ENCODE data around the gene RENBP.
A peak's percentile ranks its signal among the peaks of the same experiment; 100 is the strongest.

Gene RENBP

DNA sequence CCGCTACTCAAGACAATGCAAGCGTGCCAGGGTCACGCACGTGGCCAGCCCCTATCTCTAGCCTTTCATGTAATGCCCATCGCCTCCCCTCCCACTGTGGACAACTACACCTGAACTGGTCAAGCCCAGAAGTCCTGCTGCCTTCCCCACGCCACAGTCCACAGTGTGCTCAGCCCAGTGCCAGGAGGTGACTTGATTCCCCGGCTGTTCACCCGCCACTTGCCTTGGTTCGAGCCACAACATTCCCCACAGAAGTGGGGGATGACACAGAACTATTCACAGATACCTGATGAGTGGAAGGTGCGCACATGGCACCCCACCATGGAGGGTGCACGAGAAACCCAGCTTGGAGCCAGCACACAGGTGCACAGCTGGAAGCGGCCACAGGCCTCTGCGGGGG is 25.2 kb downstream of the RENBP start:
- no peak for DNase-seq (ENCODE audit: low read depth)

DNA sequence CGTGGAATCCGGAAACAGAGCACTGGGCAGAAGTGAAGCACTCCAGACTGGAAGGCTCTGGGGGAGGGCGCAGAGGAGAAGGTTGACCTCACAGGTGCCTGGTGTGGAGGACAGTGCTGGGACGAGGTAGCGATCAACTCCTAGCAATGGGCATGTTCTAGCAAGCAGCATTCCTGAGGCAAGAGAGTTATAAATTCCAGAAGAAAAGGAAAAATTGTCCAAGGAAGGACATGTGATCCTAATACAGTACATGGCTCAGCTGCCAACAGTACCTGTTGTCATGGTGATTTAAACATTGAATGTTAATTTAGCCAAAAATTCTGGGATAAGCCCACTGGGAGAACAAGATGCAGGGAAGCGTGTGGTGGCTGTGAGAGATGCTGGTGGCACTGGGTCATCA is 26.6 kb downstream of the RENBP start:
- no peak for DNase-seq (ENCODE audit: low read depth)

DNA sequence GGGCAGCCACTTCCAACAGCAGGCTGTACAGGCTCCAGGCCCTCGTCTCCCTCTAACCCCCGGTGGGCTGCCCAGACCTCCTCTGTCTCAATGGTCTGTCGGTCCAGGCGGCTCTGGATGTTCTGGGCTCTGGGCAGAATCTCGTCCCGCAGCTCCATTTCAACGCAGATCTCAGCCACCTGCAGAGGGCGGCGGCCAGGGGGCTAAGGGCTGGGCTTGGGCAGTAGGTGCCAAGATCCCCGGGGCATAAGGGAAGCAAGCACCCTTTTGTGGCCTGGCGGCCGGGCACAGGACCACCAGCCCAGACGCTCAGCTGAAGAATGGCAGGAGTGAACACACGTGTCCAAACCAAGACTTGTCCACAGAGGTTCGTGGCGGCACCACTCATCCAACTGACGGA is 30.7 kb downstream of the RENBP start:
- DNase-seq (ENCODE audit: low read depth) = no peak

DNA sequence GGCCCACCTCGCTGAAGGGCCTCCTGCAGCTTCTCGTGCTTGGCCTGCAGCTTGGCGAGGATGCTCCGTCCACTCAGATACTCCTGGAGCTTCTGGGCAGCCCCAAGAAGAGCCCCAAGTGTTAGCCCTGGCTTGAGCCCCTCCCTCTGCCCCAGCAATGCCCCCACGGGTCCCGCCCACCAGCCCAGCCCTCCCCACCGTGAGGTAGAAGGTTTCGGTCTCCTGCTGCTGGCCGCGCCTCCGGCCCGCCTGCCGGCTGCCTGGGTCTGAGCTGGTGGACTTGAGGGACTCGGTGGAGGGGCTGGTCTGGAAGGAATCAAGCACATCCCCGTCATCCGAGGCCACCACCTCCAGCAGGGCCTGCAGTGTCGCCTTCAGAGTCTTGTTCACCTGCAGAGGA is 31.2 kb downstream of the RENBP start:
- DNase-seq (ENCODE audit: low read depth) = no peak

DNA sequence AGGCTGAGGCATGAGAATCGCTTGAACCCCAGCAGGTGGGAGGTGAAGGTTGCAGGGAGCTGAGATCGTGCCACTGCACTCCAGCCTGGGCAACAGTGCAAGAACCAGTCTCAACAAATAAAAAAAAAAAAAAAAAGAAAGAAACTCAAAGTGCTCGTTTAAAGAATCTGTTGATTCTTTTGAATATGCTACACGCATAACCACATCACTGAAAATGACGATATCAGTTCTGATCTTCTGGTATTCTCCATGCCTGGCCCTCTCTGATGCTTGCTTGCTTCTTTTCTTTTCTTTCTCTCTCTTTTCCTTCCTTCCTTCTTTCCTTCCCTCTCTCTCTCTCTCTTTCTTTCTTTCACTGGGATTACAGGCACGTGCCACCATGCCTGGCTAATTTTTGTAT is 32.6 kb downstream of the RENBP start:
- DNase-seq (ENCODE audit: low read depth) = no peak

DNA sequence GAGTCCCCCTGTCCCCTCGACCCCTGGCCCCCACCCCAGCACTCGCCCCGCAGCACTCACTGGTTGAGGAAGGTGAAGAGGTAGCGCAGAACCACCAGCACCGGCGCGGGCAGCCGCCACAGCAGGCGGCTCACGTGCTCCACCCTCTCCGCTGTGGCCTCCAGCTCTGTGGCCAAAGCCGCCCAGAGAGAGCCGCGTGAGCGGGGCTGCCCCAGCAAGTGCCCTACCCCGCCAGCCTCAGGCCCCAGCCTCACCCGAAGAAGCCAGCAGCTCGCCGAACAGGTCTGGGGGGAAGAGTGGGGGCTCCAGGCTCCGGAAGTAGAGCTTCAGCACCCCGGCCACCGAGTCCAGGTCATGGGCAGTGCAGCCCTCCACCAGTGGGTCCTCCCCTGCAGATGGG is 34.0 kb downstream of the RENBP start:
- DNase-seq (ENCODE audit: low read depth) = no peak

DNA sequence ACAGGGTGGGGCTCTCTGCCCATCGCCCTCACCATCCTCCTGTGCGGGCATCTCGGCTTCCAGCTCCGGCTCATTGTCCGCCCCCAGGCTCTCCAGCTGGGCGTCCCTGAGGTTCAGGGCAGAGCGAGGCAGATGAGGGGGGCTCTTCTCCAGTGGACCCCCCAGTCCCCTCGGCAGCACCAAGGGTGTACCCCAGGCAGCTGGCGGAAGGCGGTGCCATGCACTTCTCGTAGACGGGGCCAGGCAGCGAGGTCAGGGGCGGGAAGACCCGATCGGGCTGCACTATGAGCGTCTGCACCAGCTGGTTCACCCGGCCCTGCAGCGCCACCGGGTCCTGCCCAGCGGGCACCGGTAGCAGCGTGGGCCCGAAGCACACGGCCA is 34.5 kb downstream of the RENBP start:
- DNase-seq (ENCODE audit: low read depth) = no peak

DNA sequence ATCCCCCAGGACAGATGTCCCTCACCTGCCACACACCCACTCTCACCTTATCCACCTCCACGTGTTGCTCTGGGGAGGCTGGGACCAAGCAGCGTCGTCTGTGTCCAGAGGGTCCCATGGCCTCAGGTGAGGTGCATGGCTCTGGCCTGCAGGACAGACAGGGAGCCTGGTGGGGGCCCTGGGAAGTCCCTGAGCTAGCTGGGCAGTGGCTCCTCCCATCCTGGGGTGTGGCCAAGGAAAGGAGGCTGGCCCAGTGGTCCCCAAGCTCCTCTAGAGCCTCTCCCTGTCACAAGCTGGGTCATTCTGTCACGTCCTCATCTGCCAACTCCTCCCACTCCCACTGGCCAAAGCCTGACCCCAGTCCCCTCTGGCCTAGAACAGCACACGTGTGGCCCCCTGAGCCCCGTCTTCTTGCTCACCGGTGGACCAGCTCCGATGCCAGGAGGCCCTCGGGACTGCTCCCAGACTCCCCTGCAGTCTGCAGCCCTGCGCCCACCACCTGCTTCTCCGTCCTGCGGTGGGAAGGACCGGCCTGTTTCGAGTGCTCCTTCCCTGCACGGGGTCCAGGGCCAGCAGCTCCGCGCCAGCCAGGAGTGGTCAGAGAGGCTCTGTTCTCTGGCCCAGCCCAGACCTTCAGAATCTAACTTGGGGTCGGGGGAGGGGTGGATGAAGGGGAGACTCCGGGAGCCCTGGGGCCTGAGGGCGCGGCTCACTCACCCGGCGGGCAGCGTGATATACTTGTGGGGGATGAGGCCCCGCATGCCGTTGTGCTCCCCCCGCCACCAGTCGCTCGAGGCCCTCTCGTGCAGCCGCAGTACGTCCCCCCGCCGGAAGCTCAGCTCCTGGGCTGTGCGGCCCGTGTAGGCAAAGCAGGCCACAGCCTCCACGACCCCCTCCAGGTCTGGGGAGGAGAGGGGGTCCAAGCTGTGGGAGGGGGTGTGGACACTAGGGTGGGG is 35.1 kb downstream of the RENBP start:
- no peak for DNase-seq (ENCODE audit: low read depth)

DNA sequence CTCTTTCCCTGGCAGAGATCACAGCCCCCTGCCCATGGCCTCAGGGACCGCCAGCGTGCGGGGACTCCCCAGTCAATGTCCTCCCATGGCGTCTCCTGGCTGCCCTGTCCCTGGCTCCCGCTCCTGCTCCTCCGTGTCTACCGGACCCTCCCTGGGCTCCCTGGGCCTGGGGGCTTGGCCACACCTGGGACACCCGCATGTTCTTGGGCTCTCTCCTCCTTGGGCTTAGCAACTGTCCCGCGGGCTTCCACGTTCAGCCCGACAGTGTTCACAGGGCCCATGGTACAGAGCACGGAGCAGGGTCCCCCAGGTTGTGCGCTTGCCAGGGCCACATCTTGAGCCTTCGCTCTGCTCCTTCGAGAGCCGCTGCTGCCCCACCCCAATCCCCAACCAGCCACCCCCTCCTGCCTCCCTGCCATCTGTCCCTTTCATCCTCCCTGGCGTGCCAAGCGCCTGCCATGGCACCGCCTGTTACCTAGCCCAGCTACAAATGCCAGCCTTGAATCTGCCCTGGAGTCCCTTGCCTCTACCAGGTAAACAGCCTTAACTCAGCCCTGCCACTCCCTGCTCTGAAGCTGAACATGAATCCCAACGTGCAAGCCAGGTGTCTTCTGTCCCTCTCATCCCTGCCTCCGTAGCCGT is 36.1 kb downstream of the RENBP start:
- DNase-seq (ENCODE audit: low read depth) = no peak

DNA sequence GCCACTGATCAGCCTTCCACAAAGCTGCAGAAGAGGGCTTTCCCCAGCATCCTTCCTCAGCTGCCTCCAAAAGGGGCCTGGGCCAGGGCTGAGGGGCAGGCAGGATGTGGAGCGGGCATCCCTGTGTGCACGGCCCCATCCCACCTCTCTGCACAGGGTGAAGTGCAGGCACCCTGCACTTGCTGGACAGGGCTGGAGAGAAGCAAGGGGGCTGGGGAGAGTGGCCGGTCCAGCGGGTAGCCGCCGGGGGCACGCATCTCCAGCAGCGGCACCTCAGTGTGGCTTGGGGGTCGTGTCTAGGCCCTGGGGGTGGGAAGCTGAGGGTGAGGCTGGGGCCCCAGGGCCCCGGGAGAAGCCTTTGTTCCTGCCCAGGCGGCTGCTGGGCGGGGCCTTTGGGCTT is 37.0 kb downstream of the RENBP start:
- no peak for DNase-seq (ENCODE audit: low read depth)

DNA sequence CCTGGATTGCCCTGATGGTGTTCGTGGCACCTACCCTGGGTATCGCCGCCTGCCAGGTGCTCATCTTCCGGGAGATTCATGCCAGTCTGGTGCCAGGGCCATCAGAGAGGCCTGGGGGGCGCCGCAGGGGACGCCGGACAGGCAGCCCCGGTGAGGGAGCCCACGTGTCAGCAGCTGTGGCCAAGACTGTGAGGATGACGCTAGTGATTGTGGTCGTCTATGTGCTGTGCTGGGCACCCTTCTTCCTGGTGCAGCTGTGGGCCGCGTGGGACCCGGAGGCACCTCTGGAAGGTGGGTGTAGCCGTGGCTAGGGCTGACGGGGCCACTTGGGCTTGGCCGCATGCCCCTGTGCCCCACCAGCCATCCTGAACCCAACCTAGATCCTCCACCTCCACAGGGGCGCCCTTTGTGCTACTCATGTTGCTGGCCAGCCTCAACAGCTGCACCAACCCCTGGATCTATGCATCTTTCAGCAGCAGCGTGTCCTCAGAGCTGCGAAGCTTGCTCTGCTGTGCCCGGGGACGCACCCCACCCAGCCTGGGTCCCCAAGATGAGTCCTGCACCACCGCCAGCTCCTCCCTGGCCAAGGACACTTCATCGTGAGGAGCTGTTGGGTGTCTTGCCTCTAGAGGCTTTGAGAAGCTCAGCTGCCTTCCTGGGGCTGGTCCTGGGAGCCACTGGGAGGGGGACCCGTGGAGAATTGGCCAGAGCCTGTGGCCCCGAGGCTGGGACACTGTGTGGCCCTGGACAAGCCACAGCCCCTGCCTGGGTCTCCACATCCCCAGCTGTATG is 38.1 kb downstream of the RENBP start:
- no peak for DNase-seq (ENCODE audit: low read depth)

DNA sequence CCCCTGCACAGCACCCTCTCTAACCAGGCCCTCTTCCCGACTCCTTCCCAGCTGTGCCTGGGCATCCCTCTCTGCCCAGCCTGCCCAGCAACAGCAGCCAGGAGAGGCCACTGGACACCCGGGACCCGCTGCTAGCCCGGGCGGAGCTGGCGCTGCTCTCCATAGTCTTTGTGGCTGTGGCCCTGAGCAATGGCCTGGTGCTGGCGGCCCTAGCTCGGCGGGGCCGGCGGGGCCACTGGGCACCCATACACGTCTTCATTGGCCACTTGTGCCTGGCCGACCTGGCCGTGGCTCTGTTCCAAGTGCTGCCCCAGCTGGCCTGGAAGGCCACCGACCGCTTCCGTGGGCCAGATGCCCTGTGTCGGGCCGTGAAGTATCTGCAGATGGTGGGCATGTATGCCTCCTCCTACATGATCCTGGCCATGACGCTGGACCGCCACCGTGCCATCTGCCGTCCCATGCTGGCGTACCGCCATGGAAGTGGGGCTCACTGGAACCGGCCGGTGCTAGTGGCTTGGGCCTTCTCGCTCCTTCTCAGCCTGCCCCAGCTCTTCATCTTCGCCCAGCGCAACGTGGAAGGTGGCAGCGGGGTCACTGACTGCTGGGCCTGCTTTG is 38.9 kb downstream of the RENBP start:
- no peak for DNase-seq (ENCODE audit: low read depth)

DNA sequence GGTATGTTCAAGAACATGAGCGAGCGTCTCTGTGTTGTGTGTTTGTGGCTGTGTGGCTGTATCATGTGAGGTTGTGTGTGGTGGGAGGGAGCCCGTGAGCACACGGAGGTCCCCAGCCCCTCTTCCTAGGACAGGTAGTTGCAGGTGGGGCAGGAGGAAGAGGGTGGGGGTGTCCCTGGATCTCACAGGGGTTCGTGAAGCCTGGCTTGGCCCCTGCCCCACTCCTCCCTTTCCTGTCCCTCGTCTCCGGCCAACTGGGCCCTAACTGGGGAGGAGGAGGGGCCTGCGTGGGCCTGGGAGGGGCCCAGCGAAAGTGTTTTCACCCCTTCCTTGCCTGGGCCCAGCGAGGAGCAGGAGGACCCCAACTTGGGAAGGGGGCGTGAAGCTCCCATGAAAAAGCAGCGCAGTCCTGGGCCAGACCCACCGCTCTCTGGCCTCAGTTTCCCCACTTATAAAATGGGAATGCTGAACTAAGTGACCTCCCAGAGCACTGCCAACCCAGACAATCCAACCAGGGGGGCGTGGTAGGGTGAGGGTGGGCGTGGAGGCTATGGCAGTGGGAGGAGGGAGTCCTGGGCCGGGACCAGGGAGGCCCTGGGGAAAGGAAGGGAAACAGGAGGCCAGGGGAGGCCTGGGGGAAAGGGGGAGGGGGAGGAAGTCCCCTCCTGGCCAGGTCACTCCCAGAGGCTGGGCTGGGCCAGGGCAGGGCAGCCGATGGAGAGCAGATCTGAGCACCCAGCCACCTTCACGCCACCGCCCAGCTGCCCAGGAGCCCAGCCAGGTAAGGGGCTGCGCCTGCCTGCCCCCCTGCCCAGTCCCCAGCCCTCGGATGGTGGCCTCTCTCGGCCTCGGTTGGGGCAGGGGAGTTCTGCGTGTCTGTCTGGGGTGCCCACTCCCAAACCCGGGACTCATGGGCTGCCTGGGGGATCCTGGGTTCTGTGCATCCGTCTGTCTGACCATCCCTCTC is 40.2 kb downstream of the RENBP start, which contains the start of gene AVPR2:
AVPR2 (plus strand) TSS at position 683 of the 967 bp plus-strand sequence. CDS start 473 bp downstream, outside the sequence.
- DNase-seq (ENCODE audit: low read depth) = no peak

DNA sequence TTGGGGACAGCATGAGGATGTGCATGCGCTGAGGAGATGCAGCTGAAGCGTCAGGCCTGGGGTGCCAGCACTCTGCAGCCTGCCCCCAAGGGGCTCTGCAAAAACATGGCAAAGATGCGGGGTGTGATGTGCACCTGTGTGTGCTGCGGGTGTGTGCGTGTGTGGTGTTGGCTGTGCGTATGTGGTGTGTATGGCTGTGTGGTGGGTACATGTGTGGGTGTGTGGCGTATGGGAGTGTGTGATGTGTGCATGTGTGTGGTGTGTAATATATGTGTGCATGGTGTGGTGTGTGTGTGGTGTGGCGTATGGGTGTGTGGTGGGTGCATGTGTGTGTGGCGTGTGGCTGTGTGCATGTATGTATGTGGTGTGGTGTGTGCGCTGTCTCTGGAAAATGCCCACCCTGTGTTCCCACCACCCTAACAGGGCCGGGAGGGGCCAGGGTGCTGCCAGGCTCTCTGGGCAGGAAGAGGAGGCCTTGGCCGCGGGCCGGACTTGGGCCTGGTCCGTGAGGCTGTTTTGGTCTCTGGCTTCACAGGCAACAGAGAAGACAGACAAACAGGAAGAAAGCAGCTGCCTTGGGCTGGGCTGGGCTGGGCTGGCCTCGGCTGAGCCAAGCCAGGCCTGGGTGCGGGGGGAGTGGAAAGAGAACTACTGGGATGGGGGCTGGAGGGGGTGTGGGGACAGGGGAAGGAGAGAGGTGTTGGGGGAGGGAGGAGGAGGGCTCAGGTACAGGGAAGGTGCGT is 41.0 kb downstream of the RENBP start:
- DNase-seq (ENCODE audit: low read depth) = no peak

DNA sequence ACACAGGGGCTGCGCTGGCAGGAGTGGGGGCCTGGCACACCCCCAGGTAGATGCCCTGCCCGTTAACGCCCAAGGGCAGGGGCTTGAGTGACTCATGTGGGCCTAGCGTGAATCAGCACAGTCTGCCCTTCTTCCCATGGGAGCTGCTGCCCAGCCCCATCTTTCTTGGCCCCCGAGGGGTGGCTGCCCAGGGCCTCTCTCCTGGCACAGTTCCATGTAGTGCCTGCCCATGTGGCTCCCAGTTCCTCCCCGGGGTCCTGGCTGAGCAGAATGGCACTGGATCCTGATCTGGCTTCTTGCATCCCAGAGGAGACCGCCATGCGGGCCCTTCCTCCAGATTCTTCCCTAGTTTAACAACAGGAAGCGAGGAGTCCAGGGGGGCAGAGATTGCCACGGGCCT is 42.1 kb downstream of the RENBP start:
- no peak for DNase-seq (ENCODE audit: low read depth)

DNA sequence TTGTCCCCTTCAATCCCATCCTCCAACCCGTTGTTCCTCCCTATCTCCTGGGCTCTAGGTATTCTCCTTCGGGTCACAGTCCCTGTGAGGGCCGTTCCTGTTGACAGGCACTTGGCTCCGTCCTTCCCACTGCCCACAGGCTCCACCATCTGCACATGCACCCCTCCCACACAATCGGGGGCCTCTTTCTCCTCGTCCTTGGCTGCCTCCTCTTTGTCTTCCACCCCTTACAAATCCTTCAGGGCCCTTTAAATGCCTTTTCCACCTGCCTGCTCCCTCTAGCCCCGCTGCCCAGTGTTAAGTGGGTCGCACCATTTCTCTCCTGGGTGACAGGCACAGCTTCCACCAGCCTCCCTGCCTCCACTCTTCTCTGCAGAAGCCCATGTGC is 42.7 kb downstream of the RENBP start:
- DNase-seq (ENCODE audit: low read depth) = no peak

DNA sequence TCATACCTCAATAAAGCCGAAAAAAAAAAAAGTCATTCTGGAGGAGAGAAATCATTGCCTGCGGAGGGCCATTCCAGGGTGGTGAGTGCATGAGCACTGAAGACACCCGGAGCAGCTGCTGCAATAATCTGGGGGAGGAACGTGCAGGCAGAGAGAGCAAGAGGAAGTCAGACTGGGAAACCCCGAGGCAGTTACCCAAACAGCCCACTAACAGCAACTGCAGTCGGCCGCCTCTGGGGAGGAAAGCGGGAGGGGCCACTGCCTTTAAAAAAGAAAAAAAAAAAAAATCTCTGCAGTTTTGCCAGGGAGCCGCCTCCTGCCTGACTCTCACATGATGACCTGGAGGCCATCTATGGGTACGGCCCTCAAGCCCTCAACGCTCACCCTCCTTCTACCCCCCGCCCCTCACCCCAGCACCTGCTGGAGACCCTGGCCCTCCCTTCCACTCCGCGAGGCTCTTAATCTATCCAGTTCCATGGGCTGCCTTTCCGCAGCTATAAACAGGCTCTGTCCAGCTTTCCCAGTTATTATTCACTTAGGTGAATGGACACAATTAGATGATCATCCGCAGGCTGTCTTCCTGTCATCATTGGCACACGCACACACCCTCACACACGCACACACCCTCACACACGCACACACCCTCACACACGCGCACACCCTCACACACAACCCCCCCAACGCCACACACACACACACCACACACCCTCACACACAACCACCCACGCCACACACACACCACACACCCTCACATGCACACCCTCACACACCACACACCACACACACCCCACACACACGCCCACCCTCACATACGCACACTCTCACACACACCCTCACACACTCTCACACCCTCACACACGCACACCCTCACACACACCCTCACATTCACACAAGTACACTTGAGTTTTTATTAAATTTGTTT is 43.4 kb downstream of the RENBP start:
- DNase-seq (ENCODE audit: low read depth) = peak; percentile 37

DNA sequence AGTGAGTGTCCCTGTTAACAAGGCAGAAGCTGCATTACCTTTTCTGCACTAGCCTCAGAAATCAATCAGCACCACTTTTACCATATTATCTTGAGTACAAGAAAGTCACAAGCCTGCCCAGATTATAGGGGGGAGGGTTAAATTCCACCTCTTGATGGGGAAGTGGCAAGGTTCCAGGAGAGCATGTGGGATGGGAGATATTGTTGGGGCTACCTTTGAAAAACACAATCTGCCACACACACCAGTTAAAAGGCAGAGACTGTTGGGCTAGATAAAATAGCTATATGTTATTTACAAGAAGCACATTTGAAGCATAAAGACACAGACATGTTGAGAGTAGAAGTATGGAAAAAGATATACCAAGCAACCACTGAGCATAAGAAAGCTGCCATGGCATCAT is 46.5 kb downstream of the RENBP start:
- DNase-seq (ENCODE audit: low read depth) = no peak

DNA sequence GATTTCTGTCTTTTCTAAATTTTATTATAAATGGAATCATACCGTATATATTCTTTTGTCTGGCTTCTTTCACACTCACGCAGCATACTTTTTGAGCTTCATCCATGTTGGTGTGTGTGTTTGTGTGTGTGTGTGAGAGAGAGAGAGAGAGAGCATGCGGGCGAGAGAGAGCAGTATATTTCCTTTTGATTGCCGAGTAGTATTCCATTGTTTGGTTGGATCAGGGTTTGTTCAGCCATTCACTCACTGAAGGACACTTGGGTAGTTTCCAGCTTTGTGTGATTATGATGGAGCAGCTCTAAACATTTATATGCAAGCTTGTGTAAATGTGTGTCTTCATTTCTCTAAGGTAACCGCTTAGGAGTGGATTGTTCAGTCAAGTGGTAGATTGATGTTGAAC is 55.3 kb downstream of the RENBP start:
- DNase-seq (ENCODE audit: low read depth) = no peak
